Fibroblast of skin of scalp (primary cell): Measurements from ENCODE around the gene SEPTIN1. TPM values are rescaled to one million over a fixed set of nuclear protein-coding genes. Genes with fewer than 3 reads are reported as not detected.

Experiments
- DNase-seq: peaks from one replicate; pipeline ENCODE4 v3.0.0-alpha.2; 2013
- polyA plus RNA-seq, 2 experiments: library from polyadenylated mRNA; unstranded; fragments of 120-200 nt; gene quantifications; one replicate each; pipeline ENCODE4 v1.2.1, GENCODE V29; 2013; ENCODE audit not compliant: insufficient read length in 2 of 2

The SEPTIN1 gene
- polyA plus RNA-seq (2013, experiment 1 of 2; ENCODE audit: insufficient read length) = 1.8 TPM
- 1.4 TPM for polyA plus RNA-seq (2013, experiment 2 of 2; ENCODE audit: insufficient read length)

- DNase-seq = no peak
Observed at GRCh38 chr16:30382111-30382881, at the start of gene SEPTIN1. Gene SEPTIN1 (minus strand): TSS chr16:30382561. CDS start chr16:30382542, 19 bp downstream.

DNA sequence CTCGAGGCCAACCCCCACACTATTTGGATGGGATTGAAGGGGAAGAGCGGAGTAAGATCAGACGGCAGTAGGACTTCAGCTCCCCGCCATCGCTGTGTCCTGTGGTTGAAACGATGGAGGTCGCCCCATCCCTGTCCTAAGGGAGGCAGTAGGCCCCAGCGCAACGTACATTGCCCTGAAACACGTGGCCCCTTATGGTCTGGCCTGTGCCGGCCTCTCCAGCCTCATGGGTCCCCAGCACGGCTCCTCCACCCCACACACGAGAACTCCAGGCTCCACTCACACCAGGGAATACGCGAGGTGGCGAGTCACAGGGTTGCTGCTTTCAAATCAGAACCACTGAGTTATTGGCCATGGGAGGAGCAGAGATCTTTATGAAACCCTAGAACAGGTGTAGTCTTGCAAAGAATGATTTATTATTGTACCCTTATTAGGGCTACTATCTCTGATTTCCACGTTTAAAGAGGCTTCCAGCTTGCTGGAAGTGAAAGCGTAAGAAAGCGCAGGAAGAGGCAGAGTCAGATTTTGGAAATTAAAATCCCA, 48.1 kb upstream of the SEPTIN1 start:
- no peak for DNase-seq

DNA sequence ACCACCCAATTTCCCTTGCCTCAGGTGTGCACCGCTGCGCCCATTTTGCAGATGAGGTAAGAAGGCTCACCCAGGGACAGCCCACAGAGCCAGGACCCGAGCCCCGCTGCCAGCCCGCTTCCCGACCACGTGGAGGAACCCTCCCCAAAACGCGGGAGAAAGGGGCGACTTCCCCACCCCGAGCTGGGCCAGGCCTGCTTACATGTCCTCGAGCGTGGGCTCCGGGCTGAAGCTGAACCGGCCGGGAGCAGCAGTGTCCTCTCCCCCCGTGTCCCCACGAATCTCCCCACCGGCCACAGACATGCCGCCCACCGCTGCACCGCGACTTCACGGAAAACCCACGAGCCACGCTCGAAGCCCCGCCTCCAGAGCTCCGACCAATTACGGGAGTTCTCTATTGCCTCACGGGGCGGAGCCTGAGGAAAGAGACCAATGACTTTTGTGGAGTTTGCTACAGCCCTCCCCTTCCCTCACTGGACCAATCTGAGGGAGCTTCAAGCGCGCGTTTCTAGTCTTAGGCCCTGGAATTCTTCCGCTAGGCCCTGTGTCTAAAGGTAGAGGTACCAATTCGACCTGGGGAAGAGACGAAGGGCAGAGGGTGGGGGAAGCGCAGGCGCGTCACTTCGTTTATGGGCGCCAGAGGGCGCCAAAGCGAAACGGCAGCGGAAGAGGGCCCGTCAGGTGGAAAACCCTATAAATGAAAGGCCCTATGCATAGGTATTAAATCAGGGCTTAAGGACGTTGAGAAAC, 47.5 kb upstream of the SEPTIN1 start, which contains the start of gene DCTPP1:
Gene DCTPP1, minus strand, starts transcription at position 353 of the 750 bp plus-strand sequence. Its CDS starts 50 bp downstream, at position 303.
- DNase-seq = peak; percentile 98

DNA sequence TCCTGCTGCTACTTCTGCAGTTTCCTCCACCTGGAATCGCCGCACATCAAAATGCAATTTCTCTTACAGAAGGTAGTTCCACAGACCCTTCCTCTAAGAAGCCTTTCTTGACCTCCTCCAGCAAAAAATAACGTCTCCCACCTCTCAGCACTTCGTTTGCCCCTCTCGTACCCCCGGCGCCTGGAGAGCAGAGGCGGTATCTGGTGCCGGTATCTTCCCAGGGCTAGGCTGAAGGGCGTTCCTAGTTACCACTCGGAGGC, 47.0 kb upstream of the SEPTIN1 start:
- DNase-seq = no peak

- DNase-seq = no peak
Observed at GRCh38 chr16:30428055-30428454, 45.7 kb upstream of the SEPTIN1 start.

DNA sequence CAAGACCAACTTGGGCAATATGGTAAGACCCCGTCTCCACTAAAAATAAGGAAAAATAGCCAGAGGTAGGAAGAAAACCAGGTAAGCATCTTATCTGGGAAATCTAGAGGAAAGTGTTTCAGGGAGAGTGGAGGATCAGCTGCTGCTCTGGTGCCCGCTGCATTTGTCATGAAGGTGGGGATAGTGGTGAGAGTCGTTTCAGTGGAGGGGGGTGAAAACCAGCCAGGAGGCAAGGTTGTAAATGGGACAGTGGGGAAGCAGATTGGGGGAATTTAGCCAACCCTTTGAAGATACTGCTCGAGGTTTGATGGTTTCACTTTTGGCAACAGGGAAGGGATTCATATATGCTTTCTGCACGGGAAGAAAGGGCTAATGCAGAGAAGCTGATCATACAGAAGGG, 38.6 kb upstream of the SEPTIN1 start:
- no peak for DNase-seq

GRCh38 chr16:30418350-30419181, 36.2 kb upstream of the SEPTIN1 start:
- no peak for DNase-seq

DNA sequence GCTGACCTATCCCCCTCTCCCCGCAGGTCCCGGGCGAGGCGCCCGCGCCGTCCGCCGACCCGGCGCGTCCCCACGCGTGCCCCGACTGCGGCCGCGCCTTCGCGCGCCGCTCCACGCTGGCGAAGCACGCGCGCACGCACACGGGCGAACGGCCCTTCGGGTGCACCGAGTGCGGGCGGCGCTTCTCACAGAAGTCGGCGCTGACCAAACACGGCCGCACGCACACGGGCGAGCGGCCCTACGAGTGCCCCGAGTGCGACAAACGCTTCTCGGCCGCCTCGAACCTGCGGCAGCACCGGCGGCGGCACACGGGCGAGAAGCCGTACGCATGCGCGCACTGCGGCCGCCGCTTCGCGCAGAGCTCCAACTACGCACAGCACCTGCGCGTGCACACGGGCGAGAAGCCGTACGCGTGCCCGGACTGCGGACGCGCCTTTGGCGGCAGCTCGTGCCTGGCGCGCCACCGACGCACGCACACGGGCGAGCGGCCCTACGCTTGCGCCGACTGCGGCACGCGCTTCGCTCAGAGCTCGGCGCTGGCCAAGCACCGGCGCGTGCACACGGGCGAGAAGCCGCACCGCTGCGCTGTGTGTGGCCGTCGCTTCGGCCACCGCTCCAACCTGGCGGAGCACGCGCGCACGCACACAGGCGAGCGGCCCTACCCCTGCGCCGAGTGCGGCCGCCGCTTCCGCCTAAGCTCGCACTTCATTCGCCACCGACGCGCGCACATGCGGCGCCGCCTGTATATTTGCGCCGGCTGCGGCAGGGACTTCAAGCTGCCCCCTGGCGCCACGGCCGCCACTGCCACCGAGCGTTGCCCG, 35.4 kb upstream of the SEPTIN1 start:
- DNase-seq = peak; percentile 83

DNA sequence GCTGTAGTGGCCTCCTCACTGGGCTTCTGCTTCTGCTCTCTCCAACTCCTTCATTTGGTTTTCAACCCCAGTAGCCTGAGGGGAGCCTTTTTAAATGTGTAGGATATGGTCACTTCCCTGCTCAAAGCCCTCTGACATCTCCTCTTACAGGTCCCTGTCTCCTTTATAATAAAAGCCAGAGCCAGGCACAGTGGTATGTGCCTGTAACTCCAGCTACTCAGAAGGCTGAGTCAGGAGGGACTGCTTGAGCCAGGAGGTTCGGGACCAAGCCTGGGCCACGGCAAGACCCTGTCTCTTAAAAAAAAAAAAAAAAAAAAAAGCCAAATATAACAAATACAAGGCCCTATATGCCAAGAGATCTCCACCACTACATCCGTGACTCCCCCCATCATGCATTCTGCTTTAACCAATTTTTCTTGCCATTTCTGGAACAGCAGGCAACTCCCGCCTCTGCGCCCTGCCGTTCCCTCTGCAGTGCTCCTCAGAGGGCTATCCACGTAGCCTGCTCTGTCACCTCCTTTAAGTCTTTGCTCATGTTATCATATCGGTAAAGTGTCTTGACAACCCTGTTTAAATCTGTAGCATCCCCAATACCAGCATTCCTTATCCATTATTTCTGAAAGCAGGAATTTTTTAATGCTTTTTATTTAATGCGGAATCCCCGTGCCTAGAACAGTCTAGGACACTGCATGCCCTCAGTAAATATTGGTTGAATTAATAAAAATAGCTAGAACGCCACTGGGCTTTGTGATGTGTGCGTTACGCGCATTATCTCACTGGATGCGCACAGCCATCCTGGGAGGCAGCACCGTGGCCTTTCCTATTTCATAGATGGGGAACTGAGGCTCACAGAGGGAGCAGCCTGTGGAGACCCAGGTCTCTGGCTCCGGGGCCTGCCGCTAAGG, 34.5 kb upstream of the SEPTIN1 start:
- peak; percentile 2 for DNase-seq

DNA sequence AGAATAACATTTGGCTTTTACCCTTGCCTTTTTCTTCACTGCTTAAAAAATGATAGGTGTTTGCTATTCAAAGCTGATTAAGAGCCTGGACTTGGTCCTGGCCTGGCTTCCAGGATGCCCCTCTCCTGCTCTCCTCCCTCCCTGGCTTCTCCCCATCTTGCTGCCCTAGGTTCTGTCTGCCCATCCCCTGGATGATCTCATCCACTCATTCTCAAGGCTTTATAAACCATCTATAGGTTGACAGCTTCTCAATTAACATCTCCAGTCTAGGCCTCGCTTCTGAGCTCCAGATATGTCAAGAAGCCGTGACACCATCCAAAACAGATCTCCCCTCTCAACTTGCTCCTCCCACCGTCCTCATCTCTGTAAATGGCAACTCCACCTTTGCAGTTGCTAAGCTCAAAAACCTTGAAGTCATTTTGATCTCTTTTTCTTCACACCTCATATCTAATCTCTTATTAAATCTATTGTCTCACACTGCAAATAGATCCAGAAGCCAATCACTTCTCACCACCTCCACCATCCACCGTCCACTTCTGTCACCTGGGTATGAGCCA, 33.8 kb upstream of the SEPTIN1 start:
- no peak for DNase-seq

DNA sequence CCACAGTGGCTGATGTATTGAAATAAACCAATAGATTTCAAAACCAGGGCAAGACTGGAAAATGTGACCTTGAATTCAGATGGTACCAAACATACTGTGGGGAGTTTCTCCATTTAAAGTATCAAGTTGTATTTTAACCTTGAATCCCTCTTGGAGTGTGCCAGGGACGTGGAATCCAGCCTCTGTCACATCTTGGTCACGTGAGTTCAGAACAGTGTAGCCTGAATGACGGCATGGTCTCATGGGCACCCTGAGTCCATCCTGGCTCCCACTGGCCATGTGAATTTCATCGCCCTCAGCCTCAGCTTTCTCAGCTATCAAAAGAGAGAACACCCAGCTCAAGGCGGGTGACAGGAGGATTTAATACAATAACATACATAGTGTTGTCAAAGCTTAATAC, 31.8 kb upstream of the SEPTIN1 start:
- DNase-seq = no peak

DNA sequence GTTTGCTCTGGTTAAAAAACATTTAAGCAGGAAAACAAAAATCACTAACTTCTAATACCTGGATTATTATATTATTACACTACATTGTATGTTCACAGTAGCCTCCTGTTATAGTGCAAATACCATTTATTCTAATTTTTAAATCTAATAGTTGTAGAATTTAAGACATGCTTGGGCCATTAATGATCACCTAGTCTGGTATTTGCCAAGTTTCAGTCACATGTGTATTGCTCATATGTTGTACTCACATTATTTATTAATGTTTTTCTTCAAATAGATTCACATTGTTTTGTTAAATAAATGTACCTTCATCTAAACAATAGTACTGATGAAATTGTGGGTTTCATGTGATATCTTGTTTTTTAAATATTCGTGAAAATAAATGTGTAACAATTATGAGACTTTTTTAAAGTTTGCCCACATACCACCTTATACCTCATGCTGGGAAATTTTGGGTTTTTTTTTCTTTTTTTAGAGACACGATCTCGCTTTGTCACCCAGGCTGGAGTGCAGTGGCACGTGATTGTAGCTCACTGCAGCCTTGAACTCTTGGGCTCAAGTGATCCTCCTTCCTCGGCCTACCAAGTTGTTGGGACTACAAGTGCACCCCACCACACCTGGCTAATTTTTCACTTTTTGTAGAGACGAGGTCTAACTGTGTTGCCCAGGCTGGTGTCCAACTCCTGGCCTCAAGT, 30.9 kb upstream of the SEPTIN1 start:
- DNase-seq = no peak

GRCh38 chr16:30409125-30410060, 27.0 kb upstream of the SEPTIN1 start:
- peak; percentile 88 for DNase-seq

GRCh38 chr16:30407804-30408534, 25.6 kb upstream of the SEPTIN1 start:
- peak; percentile 11 for DNase-seq

- DNase-seq = peak; percentile 88
Observed at GRCh38 chr16:30407102-30407803, 24.9 kb upstream of the SEPTIN1 start, which contains the start of gene ZNF771. Gene ZNF771 (plus strand): TSS chr16:30407606. CDS start chr16:30408054, 448 bp downstream.

- DNase-seq = no peak
Observed at GRCh38 chr16:30406795-30407101, 24.4 kb upstream of the SEPTIN1 start.

- DNase-seq = no peak
Observed at GRCh38 chr16:30401768-30402425, 19.5 kb upstream of the SEPTIN1 start.
